ENCODE data around the gene APOBEC3F.
"Not testable (repeated sequence)": the region's sequence is repeated elsewhere in the genome, so short reads cannot be mapped to it uniquely, and the experiment has no call there.

APOBEC3F gene

DNA sequence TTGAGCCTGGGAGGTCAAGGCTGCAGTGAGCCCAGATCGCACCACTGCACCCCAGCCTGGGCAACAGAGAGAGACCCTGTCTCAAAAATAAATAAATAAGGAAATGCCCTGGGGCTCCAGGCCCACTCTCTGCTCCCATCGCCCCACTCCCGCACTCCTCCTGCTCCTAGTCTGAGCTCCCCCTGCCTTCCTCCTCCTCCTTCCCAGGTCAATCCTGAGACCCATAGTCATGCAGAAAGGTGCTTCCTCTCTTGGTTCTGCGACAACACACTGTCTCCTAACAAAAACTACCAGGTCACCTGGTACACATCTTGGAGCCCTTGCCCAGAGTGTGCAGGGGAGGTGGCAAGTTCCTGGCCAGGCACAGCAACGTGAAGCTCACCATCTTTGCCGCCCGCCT is 29.5 kb downstream of the APOBEC3F start:
- DNase-seq (ENCODE audit: low read depth in 3 of 3): no peak

DNA sequence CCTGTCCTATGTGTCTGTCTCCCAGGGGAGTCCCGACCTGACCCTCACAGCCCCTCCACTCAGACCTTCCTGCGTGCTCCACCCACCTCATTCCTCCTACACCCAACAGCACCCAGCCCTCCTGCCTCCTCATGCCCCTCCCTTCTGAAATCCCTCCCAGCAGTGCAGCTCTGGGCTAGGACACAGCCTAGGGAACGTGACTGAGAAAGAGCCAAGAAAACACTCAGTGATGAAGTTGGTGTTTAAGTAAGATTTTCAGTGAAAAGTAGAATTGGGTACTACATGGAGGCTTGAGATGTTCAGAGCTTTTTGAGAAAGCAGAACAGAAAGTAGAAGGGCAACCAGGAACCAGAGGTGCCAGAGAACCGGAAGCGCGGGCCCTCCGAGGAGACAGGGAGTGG is 31.9 kb downstream of the APOBEC3F start:
- not testable (repeated sequence) for DNase-seq (ENCODE audit: low read depth in 3 of 3)

DNA sequence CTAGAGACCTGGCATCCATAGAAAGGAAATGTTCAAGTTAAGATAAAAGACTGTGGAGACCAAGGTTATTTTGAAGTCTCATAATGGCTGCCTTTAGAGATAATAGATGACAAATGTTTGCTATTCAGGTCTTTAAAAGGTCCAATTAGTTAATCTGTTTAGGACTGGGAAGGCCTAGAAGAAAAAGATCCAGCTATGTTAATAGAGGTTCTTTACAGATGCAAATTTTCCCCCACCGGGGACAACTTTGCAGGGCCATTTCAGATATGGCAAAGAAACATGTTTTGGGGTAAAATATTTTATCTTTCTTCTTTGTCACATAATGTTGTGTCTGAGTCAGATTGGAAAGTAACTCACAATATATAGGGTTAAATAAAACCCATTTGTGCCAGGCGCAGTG is 33.3 kb downstream of the APOBEC3F start:
- no peak for DNase-seq (ENCODE audit: low read depth in 3 of 3)

DNA sequence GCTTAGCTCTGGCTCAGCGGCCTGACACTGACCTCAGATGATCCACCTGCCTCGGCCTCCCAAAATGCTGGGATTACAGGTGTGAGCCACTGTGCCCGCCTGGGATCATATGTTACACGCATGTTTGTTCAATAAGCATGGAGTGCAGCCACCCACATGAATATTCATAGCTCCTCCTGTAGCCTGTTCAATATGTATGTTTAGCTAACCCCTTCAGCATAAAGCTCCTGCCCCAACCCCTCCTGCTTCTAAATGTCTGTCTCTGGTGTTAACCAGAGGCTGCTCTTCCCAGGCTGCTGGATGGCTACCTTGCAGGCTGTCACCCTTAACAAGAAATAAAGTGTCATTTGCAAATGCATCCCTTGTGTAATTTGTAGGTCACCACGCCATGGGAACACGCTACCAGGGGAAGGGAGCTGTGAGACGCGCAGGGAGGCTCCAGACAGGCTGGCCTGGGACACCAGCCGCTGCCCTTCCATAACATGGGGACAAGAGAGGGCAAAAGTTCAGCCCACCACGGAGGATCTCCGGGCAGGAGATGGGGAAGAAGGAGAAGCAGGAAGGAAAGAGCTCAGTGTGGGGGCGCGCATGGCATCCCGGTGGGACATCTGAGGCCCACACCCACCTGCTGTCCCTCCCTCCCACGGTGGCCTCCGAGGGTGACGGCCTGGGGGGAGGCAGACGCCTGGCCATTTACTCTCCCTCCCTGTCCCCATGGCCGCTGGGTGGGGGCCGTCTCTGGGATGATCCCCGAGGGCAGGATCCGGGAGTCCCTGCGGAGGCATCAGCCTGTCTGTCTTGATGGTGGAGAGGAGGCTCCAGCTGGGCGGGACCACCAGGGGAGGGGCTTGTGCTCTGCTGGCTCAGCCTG is 35.7 kb downstream of the APOBEC3F start:
- not testable (repeated sequence) for DNase-seq (ENCODE audit: low read depth in 3 of 3)

GRCh38 chr22:39077026-39077840 is 36.6 kb downstream of the APOBEC3F start, which contains the start of gene APOBEC3G:
APOBEC3G (plus strand) TSS chr22:39077275; CDS start chr22:39077362, 87 bp downstream.
- DNase-seq (ENCODE audit: low read depth in 3 of 3): not testable (repeated sequence)

- DNase-seq (ENCODE audit: low read depth in 3 of 3): not testable (repeated sequence)
Measured at GRCh38 chr22:39077912-39078311, 37.2 kb downstream of the APOBEC3F start.

DNA sequence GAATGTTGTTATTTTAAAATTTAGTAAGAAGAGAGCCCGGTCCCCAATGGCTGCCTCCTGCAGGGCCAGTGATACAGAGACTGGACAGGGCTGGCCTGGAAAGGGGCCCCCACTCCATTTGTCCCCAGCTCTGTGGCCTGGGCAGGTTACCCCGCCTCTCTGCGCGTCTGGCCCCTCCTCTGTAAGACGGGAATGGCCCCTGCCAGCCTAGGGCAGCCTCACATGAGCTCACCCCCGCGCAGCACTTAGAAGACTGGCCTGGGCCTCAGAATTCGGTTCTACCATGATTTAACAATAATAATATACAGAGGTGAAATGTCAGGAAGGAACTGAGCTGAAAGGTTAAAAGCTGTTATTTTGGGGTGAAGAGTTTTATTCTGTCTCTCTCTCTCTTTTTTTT is 37.7 kb downstream of the APOBEC3F start:
- DNase-seq (ENCODE audit: low read depth in 3 of 3): no peak

DNA sequence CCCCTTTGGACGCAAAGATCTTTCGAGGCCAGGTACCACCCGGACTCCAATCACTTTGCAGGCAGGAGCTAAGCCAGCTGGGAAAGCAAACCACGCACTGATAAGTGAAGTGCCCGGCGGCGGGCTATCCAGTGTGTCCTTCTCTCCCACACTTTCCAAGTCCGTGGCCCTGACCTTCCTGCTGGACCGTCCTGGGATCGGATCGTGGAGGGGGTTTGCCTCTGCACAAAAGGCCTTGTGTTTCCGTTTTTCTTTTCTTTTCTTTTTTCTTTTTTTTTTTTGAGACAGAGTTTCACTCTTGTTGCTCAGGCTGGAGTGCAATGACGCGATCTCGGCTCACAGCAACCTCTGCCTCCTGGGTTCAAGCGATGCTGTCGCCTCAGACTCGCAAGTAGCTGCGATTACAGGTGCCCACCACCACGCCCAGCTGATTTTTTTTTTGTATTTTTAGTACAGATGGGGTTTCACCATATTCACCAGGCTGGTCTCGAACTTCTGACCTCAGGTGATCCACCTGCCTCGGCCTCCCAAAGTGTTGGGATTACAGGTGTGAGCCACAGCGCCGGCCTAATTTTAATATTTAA is 38.5 kb downstream of the APOBEC3F start:
- DNase-seq (ENCODE audit: low read depth in 3 of 3): not testable (repeated sequence)

DNA sequence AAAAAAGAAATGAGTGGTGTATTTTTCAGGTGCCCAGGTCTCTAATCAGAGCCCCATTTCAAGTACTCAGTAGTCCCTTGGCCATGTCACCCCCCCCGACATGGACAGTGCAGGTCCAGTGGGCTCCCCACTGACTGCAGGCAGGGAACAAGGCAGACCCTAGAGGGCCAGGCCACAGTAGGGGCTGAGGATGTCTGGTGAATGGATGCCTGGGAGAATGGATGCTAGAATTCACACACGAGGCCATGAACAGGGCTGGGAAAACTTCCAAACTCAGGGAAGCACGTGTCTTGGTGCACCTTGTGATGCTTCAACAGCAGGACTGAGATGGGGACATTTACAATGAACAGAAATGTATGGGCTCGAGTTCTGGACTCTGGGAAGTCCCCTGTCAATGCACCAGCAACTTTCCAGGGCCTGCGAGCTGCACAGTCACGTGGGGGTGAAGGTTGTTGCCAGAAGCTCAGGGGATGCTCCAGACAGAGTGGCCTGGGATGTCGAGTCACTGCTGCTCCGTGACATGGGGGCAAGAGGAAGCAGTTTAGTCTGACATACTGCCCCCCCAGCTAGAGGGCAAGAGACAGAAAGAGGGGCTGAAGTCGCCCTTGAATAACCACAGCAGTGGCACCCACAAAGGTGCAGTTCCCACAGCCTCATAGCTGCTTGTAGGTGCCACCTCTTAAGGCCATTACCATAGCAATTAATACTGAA is 39.5 kb downstream of the APOBEC3F start:
- no peak for DNase-seq (ENCODE audit: low read depth in 3 of 3)

GRCh38 chr22:39081016-39081415 is 40.4 kb downstream of the APOBEC3F start:
- no peak for DNase-seq (ENCODE audit: low read depth in 3 of 3)

- DNase-seq (ENCODE audit: low read depth in 3 of 3): no peak
Measured at GRCh38 chr22:39081598-39081997, 40.9 kb downstream of the APOBEC3F start.

DNA sequence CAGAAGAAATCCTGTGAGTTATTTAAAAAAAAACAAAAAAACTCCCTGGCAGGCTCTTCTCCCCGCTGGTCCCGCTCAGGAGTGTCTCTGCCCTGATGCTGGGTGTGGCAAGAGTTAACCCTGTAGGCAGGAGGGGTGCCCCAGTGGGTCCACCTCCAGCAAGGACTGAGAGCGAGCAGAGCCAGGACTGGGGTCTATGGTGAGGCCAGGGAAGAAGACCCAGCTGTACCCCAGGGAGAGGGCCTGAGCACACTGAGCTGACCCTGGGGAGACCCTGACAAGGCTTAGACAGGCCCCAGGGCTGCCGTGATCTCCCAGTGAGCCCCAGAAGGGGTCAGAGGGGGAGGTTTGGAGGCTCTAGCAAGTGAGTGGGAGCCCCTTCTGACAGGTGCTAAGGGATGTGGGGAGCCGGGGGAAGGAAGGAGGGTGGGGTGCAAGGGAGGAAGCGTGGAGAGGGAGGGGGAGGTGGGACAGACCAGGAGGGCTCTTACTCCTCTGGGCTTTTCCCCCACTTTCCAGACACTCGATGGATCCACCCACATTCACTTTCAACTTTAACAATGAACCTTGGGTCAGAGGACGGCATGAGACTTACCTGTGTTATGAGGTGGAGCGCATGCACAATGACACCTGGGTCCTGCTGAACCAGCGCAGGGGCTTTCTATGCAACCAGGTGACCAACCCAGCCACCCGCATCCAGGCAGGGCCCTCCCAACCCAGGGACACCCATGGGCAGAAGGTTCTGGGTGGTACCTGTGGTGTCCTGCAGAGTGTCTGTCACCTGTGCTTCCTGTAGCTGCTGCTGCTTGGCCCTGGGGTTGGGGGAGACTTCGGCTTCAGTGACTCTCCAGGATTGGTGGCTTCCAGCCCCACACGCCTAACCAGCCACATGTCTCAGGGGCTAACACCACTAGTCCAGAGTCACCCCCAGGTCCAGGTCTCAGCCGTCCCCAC is 42.8 kb downstream of the APOBEC3F start:
- no peak for DNase-seq (ENCODE audit: low read depth in 3 of 3)

GRCh38 chr22:39084666-39085065 is 44.0 kb downstream of the APOBEC3F start:
- no peak for DNase-seq (ENCODE audit: low read depth in 3 of 3)

DNA sequence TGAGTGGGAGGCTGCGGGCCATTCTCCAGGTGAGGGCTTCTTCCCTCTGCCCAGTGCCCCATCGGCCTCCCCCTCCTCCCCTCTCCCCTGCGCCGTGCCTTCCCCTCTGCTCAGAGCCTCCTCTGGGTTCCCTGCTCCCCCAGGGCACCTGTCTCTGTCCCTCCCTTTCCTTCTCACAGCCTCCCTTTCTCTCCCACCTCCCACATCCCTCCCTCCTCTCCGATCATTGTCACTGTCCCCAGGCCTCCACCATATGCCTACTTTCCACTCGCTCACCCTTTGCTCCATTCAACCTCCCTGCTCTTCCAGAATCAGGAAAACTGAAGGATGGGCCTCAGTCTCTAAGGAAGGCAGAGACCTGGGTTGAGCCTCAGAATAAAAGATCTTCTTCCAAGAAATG is 46.4 kb downstream of the APOBEC3F start:
- no peak for DNase-seq (ENCODE audit: low read depth in 3 of 3)

GRCh38 chr22:39087881-39088684 is 47.4 kb downstream of the APOBEC3F start:
- no peak for DNase-seq (ENCODE audit: low read depth in 3 of 3)

DNA sequence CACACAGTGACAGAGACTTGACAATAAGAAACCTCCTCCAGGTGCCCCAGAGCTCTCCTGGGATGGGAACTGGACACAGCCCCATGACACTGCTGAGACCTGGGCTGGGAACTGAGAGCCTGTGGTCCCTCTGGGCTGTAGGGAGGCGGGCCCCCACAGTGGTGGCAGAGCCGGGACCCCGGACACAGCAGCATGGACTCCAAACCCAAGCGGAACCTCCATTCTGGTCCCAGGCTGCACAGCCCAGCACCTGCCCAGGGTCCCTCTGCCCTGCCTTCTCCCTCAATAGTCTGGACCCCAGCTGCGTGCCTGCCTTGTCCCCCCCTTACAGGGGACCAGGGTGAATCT is 48.0 kb downstream of the APOBEC3F start:
- no peak for DNase-seq (ENCODE audit: low read depth in 3 of 3)

GRCh38 chr22:39089928-39090327 is 49.3 kb downstream of the APOBEC3F start:
- no peak for DNase-seq (ENCODE audit: low read depth in 3 of 3)

DNA sequence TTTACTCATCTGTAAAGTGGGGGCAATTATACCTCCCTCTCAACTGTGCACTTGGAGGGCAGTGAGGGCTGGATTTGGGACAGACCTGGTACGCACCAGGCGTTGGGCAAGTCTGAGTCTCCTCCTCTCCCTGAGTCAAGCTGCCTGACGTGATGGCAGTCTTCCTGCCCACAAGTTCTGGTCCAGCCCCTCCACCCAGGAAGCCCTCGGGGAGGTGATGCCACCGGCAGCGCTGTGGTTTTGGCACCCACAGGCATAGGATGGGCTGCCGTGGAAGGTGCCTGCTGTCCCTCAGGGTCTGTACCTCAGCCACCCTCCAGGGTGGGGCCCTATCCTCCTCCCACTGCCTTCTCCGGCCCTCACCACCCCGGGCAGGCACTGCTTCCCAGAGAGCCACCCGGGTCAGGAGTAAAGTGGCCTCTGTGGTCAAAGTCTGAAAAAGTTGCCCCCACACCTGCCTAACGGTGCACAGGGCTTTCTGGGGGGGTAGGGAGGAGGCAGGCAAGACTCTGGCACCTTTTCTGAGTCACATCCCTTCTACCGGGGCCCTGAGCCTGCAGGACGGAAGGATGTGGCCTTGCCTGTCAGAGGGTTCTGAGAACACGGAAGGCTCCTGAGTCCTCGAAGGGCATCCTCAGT is 49.9 kb downstream of the APOBEC3F start:
- DNase-seq (ENCODE audit: low read depth in 3 of 3): peak; percentile 29 to 71 (median 47)
